ENCODE results near the gene MTNR1A.

The MTNR1A gene

GRCh38 chr4:186543206-186543605, 12.2 kb downstream of the MTNR1A start:
- no peak overlapping the region for H3K4me3 ChIP-seq (ENCODE audit: insufficient read depth, low read length, poor library complexity, severe bottlenecking)
- H3F3A ChIP-seq (ENCODE audit: insufficient read depth) = no peaks in the 10 kb centered on the region
- no peaks in the 10 kb centered on the region for H3K79me2 ChIP-seq (ENCODE audit: insufficient read depth, low read length)
- H3K9me3 ChIP-seq (ENCODE audit: insufficient read depth, low read length) = peaks cover 5% of the 10 kb centered on the region; the same call in 1 of the 2 replicates
- no peak overlapping the region for H3K4me2 ChIP-seq (ENCODE audit: low read depth, low read length, poor library complexity, severe bottlenecking)
- H3K27ac ChIP-seq (ENCODE audit: low read depth, low read length) = no peak overlapping the region
- no peaks in the 10 kb centered on the region for H3K36me3 ChIP-seq (ENCODE audit: low read length)
- no peak overlapping the region for H3K9ac ChIP-seq (ENCODE audit: low read length)
- H3K27me3 ChIP-seq (ENCODE audit: low read length) = no peaks in the 10 kb centered on the region
- no peaks in the 10 kb centered on the region for H3K9me2 ChIP-seq (replicated peaks; ENCODE audit: insufficient read depth, low read length)
- H2AFZ ChIP-seq (ENCODE audit: low read depth, low read length, severe bottlenecking) = no peak overlapping the region
- TF ChIP-seq CTCF (IDR thresholded peaks at IDR 0.05; ENCODE audit: insufficient read depth, low read length, poor library complexity, severe bottlenecking) (no peak), EZH2phosphoT487 (conservative IDR thresholded peaks at IDR 0.05; ENCODE audit: low read length) (no peak)
- H4K20me1 ChIP-seq (ENCODE audit: low read depth, low read length) = no peaks in the 10 kb centered on the region

GRCh38 chr4:186541801-186542200, 13.6 kb downstream of the MTNR1A start:
- no peaks in the 10 kb centered on the region for H3K36me3 ChIP-seq (ENCODE audit: low read length)
- H3K9ac ChIP-seq (ENCODE audit: low read length) = no peak overlapping the region
- no peaks in the 10 kb centered on the region for H3K79me2 ChIP-seq (ENCODE audit: insufficient read depth, low read length)
- H3F3A ChIP-seq (ENCODE audit: insufficient read depth) = no peaks in the 10 kb centered on the region
- no peak overlapping the region for H3K4me3 ChIP-seq (ENCODE audit: insufficient read depth, low read length, poor library complexity, severe bottlenecking)
- TF ChIP-seq EZH2phosphoT487 (conservative IDR thresholded peaks at IDR 0.05; ENCODE audit: low read length) (no peak), CTCF (IDR thresholded peaks at IDR 0.05; ENCODE audit: insufficient read depth, low read length, poor library complexity, severe bottlenecking) (no peak)
- no peaks in the 10 kb centered on the region for H4K20me1 ChIP-seq (ENCODE audit: low read depth, low read length)
- no peaks in the 10 kb centered on the region for H3K27me3 ChIP-seq (ENCODE audit: low read length)
- H3K4me2 ChIP-seq (ENCODE audit: low read depth, low read length, poor library complexity, severe bottlenecking) = no peak overlapping the region
- H3K9me3 ChIP-seq (ENCODE audit: insufficient read depth, low read length) = peaks cover 5% of the 10 kb centered on the region; the same call in 1 of the 2 replicates
- H2AFZ ChIP-seq (ENCODE audit: low read depth, low read length, severe bottlenecking) = no peak overlapping the region
- H3K9me2 ChIP-seq (replicated peaks; ENCODE audit: insufficient read depth, low read length) = no peaks in the 10 kb centered on the region
- no peak overlapping the region for H3K27ac ChIP-seq (ENCODE audit: low read depth, low read length)

- no peak for TF ChIP-seq CTCF (IDR thresholded peaks at IDR 0.05; ENCODE audit: insufficient read depth, low read length, poor library complexity, severe bottlenecking)
- no peak for TF ChIP-seq EZH2phosphoT487 (conservative IDR thresholded peaks at IDR 0.05; ENCODE audit: low read length)
- Histone ChIP-seq H2AFZ (ENCODE audit: low read depth, low read length, severe bottlenecking) (no peak overlapping the region), H3K27ac (ENCODE audit: low read depth, low read length) (no peak overlapping the region), H4K20me1 (ENCODE audit: low read depth, low read length) (no peaks in the 10 kb centered on the region), H3K9me2 (replicated peaks; ENCODE audit: insufficient read depth, low read length) (no peaks in the 10 kb centered on the region), H3K9me3 (ENCODE audit: insufficient read depth, low read length) (peaks cover 5% of the 10 kb centered on the region; the same call in 1 of the 2 replicates), H3K4me2 (ENCODE audit: low read depth, low read length, poor library complexity, severe bottlenecking) (no peak overlapping the region), H3K27me3 (ENCODE audit: low read length) (no peaks in the 10 kb centered on the region), H3K4me3 (ENCODE audit: insufficient read depth, low read length, poor library complexity, severe bottlenecking) (no peak overlapping the region), H3F3A (ENCODE audit: insufficient read depth) (no peaks in the 10 kb centered on the region), H3K79me2 (ENCODE audit: insufficient read depth, low read length) (no peaks in the 10 kb centered on the region), H3K36me3 (ENCODE audit: low read length) (no peaks in the 10 kb centered on the region), H3K9ac (ENCODE audit: low read length) (no peak overlapping the region)
Measured at GRCh38 chr4:186537843-186538521, 17.4 kb downstream of the MTNR1A start.
